MCF 10A (cell line): ENCODE data around the gene GSTO1. TPM values are rescaled to one million over a fixed set of nuclear protein-coding genes. Genes with fewer than 3 reads are reported as not detected.

ENCODE experiments used
- BruUV-seq: library from RNA; stranded (reverse); fragments of 400-500 nt; replicated peaks from 2 replicates; lab custom pipeline; 2021; lab: Mats Ljungman, UMichigan
- CTCF ChIA-PET: fragments of 300-600 bp; sonication (Branson Sonifier 250); formaldehyde crosslinking; extraction: SDS; loops from one replicate; lab custom pipeline; 2021; ENCODE audit warnings: antibody characterized with exemption, inconsistent platforms; lab: Yijun Ruan, JAX
- POLR2A ChIA-PET: fragments of 300-600, 350-650 bp; sonication (Branson Sonifier 250); formaldehyde crosslinking; extraction: SDS; loops from one replicate; lab custom pipeline; 2020; ENCODE audit warnings: antibody characterized with exemption, inconsistent platforms; lab: Yijun Ruan, JAX
- DNase-seq: peaks from one replicate; pipeline ENCODE4 v3.0.0-alpha.2; 2018; ENCODE audit not compliant: unreplicated experiment
- H3K27ac Mint-ChIP-seq: one replicate; pipeline ENCODE4 v1.8.0; 2022; ENCODE audit warnings: mild to moderate bottlenecking, low read depth, mixed read lengths; ENCODE audit not compliant: unreplicated experiment
- H3K27me3 Mint-ChIP-seq: one replicate; pipeline ENCODE4 v1.8.0; 2022; ENCODE audit warnings: mixed read lengths; ENCODE audit not compliant: insufficient read depth, unreplicated experiment
- H3K36me3 Mint-ChIP-seq: one replicate; pipeline ENCODE4 v1.8.0; 2022; ENCODE audit warnings: mild to moderate bottlenecking, moderate library complexity, mixed read lengths; ENCODE audit not compliant: insufficient read depth, unreplicated experiment
- H3K4me1 Mint-ChIP-seq: one replicate; pipeline ENCODE4 v1.8.0; 2022; ENCODE audit warnings: mixed read lengths; ENCODE audit not compliant: insufficient read depth, unreplicated experiment
- H3K4me3 Mint-ChIP-seq: one replicate; pipeline ENCODE4 v1.8.0; 2022; ENCODE audit warnings: mild to moderate bottlenecking, moderate library complexity, mixed read lengths; ENCODE audit not compliant: unreplicated experiment
- H3K9me3 Mint-ChIP-seq: one replicate; pipeline ENCODE4 v1.8.0; 2022; ENCODE audit warnings: mixed read lengths; ENCODE audit not compliant: unreplicated experiment
- intact Hi-C: fragments of 100-400 bp; cut with micrococcal nuclease; formaldehyde crosslinking; loops from 2 replicates; pipeline ENCODE4 v1.14.1; 2022
- total RNA-seq: library from RNA; stranded (reverse); gene quantifications from 2 replicates; pipeline ENCODE4 v1.2.3, GENCODE V29; 2022
- TF ChIP-seq, protein P1 (sequence below): fragments of 200-600 bp; IDR thresholded peaks from one replicate; pipeline ENCODE4 v1.8.0; 2022; ENCODE audit warnings: antibody characterized with exemption, mild to moderate bottlenecking; ENCODE audit not compliant: unreplicated experiment

Gene GSTO1
- total RNA-seq, 1 experiment from 2014 or later: 61.8 TPM

DNA sequence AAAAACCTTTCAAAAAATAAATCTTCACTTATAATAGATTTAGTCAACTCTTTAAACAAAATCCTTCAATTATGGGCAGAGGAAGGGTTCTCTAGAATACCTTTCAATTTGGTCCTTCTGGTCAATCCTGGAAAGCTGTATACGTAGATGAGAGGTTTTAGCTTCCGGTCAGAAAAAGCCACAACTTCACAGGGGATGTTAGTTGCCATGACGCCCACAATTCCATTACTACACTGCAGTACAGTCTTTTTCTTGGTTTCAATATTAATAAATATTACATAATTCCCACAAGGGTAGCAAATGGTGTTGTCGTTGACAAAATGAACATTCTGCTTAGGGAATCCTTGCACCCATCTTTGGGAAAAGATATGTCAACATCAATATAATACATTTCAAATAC, 24.2 kb upstream of the GSTO1 start:
- BruUV-seq: no TSS peak
- ChIA-PET POLR2A (interaction anchor here (0.6 to 2.3 kb wide), 2 partner anchors 39 to 846 kb away, joined by 3 to 11 read pairs; partner anchors contain the start of gene GSTO2), CTCF (interaction anchor here (0.9 to 1.2 kb wide), 4 partner anchors 18 to 121 kb away, joined by 3 to 8 read pairs (median 4); no protein-coding TSS in a partner anchor)
- no peak overlapping the region for H3K27ac Mint-ChIP-seq
- peaks cover 12% of the 10 kb centered on the region for H3K27me3 Mint-ChIP-seq
- H3K4me1 Mint-ChIP-seq: peaks cover 6% of the 10 kb centered on the region
- no peaks in the 10 kb centered on the region for H3K9me3 Mint-ChIP-seq
- H3K4me3 Mint-ChIP-seq: no peak overlapping the region
- no peaks in the 10 kb centered on the region for H3K36me3 Mint-ChIP-seq
- TF ChIP-seq, protein P1, sequence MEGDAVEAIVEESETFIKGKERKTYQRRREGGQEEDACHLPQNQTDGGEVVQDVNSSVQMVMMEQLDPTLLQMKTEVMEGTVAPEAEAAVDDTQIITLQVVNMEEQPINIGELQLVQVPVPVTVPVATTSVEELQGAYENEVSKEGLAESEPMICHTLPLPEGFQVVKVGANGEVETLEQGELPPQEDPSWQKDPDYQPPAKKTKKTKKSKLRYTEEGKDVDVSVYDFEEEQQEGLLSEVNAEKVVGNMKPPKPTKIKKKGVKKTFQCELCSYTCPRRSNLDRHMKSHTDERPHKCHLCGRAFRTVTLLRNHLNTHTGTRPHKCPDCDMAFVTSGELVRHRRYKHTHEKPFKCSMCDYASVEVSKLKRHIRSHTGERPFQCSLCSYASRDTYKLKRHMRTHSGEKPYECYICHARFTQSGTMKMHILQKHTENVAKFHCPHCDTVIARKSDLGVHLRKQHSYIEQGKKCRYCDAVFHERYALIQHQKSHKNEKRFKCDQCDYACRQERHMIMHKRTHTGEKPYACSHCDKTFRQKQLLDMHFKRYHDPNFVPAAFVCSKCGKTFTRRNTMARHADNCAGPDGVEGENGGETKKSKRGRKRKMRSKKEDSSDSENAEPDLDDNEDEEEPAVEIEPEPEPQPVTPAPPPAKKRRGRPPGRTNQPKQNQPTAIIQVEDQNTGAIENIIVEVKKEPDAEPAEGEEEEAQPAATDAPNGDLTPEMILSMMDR: no peak
- DNase-seq: no peak
- intact Hi-C loops: no loop called here

DNA sequence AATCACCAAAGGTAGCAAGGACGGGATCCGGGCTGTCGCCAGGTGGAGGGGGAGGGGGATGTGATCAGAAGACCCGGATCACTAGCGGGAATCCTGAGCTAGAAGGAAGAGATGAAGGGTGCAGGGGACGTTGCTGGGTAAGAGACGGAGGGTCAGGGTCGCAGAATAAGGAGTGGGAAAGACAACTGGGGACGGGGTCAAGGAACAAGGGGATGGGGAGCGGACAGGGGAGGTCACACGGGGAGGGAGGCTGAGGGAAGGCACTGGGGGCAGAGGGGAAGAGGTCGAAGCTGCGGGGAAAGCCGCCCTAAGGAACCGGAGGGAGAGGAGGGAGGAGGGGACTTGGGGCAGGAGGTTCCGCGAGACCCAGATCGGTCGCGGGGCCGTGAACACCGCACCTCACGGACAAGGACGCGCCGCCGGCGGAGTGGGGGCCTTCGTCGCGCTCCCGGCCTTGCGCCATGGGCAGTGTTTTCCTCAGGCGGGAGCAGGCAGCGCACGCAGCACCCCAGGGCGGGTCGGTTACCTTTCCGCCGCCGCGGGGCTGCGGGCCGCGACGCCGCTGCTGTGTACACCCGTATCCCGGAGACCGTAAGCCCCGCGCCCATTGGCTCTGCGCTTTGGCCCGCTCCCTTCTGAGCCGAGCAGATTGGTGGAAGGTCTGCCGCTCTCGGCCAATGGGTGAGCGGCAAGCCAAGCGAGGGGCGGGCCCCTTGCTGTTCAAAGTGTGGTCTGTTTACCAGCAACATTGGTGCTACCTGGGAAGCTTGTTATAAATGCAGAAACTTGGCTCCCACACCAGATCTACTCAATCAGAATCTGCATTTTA, 22.7 kb upstream of the GSTO1 start, which contains the start of gene CFAP43:
TSS of gene CFAP43 (minus strand) at position 581 of the 829 bp plus-strand sequence. CDS start at position 463, 118 bp downstream.
- intact Hi-C loops: no loop called here
- DNase-seq: peak; percentile 97
- Mint-ChIP-seq H3K9me3 (no peaks in the 10 kb centered on the region), H3K27ac (peak within 1 kb of the TSS; percentile 93), H3K27me3 (peaks cover 27% of the 10 kb centered on the region), H3K36me3 (no peaks in the 10 kb centered on the region), H3K4me3 (peak within 1 kb of the TSS; percentile 81), H3K4me1 (peaks cover 11% of the 10 kb centered on the region)
- TF ChIP-seq, protein P1: no peak
- BruUV-seq: no TSS peak
- POLR2A ChIA-PET: interaction anchor here (0.7 to 3.1 kb wide), 12 partner anchors 9 to 150 kb away, joined by 3 to 51 read pairs (median 4); partner anchors contain the start of genes GSTO1, GSTO2 and SFR1
- CTCF ChIA-PET: interaction anchor here (0.7 to 2.7 kb wide), 3 partner anchors 42 to 135 kb away, joined by 4 to 10 read pairs (median 4); no protein-coding TSS in a partner anchor

DNA sequence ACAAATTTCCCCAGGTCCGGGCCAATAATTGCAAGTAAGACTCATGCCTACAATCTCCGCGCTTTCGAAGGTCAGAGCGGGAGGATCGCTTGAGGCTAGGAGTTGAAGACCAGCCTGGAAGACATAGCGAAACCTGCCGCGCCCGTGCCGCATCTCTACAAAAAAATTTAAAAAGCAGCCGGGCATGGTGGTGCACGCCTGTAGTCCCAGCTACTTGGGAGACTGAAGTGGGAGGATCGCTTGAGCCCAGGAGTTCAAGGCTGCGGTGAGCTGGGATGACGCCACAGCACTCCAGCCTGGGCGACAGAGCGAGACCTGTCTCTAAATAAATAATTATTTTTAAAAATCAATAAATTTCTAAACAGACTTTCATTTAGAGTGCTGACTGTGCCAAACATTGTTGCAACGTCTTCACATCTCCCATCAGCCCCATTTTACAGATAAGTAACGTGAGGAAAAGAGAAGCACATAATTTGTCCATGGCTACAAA, 22.0 kb upstream of the GSTO1 start:
- BruUV-seq: no TSS peak
- ChIA-PET POLR2A (interaction anchor here (1.0 to 3.1 kb wide), 9 partner anchors 9 to 150 kb away, joined by 3 to 51 read pairs (median 5); partner anchors contain the start of genes GSTO1, GSTO2 and SFR1), CTCF (interaction anchor here (0.7 to 2.7 kb wide), 2 partner anchors 42 to 43 kb away, joined by 4 to 10 read pairs; no protein-coding TSS in a partner anchor)
- intact Hi-C loops: no loop called here
- Mint-ChIP-seq H3K9me3 (no peaks in the 10 kb centered on the region), H3K27me3 (peaks cover 34% of the 10 kb centered on the region), H3K4me3 (peak overlapping the region; percentile 81), H3K27ac (peak overlapping the region; percentile 93), H3K36me3 (no peaks in the 10 kb centered on the region), H3K4me1 (peaks cover 11% of the 10 kb centered on the region)
- DNase-seq: no peak
- TF ChIP-seq, protein P1: no peak

DNA sequence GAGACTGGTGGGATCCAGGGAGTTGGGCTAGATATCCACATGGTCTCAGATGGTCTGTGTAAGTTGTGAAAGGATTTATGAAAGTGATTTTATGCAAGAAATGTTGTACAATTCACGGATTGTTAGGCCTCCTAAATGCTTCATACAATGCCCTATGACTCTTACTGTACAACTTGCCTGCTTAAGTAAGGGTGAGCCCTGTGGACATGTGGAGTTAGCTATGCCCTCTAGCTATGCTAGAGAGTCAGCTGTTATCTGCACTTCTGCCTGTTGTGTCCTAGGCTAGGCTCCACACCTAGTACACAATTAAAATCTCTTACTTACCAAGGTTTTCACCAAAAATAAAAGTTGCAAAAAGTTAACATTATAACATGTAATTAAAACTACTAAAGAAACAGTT, 20.9 kb upstream of the GSTO1 start:
- CTCF ChIA-PET: interaction anchor here (2.7 kb wide), 1 partner anchor 41 kb away, joined by 10 read pairs; no protein-coding TSS in a partner anchor
- no peaks in the 10 kb centered on the region for H3K36me3 Mint-ChIP-seq
- H3K27me3 Mint-ChIP-seq: peaks cover 39% of the 10 kb centered on the region
- POLR2A ChIA-PET: interaction anchor here (0.7 to 3.1 kb wide), 2 partner anchors 20 to 116 kb away, joined by 3 to 51 read pairs; partner anchors contain the start of gene GSTO1
- H3K27ac Mint-ChIP-seq: no peak overlapping the region
- no peak for DNase-seq
- peaks cover 11% of the 10 kb centered on the region for H3K4me1 Mint-ChIP-seq
- intact Hi-C loops: no loop called here
- BruUV-seq: no TSS peak
- peak overlapping the region; percentile 70 for H3K4me3 Mint-ChIP-seq
- H3K9me3 Mint-ChIP-seq: no peaks in the 10 kb centered on the region
- TF ChIP-seq, protein P1: no peak
